GM18861 (cell line): ENCODE data around the gene TMCC2.
A peak's percentile ranks its signal among the peaks of the same experiment; 100 is the strongest.
"Not testable (repeated sequence)": the region's sequence is repeated elsewhere in the genome, so short reads cannot be mapped to it uniquely, and the experiment has no call there.

Source experiments
- ATAC-seq: cut with Tn5 transposase; IDR thresholded peaks from one replicate; pipeline ENCODE4 v1.9.1; 2021; ENCODE audit not compliant: unreplicated experiment

Gene TMCC2

DNA sequence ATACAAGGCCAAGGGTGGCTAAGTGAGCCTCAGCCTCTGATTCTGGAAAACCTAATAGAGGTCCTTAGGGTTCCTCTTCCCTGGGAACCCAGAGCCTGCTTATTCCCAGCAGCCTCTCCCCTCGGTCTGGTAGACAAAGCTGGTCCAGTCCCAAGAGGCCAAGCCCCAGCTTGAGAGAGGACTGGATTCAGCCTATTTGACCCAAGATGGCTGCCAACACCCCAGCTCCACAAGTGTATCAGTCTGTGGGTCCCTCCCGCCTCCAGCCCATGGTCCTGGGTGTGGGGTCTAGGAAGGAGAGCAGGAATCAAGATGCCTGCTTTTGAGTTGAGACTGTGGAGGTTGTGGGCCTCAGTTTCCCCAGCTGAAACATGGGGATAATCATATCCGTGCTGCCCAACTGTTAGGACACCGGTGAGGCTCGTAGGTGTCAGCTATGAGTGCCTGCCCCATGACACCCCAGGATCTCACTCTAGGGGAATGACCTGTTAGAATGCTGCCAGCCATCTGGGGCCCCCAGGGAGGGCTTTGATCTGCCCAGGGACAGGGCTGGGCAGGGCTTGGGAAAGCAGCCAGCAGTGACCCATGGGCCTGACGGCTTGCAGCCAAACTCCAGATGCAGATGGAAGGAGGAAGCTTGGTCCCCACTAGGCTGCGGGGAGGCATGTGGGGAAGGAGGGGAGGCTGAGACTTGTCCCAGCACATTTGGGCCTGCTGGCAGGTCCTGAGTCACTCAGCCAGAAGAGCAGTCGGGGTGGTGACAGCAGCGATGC lies 48.4 kb downstream of the TMCC2 start:
- ATAC-seq, result no peak

- ATAC-seq, result no peak
These were observed 48.9 kb downstream of the TMCC2 start for GRCh38 chr1:205276689-205277065.

DNA sequence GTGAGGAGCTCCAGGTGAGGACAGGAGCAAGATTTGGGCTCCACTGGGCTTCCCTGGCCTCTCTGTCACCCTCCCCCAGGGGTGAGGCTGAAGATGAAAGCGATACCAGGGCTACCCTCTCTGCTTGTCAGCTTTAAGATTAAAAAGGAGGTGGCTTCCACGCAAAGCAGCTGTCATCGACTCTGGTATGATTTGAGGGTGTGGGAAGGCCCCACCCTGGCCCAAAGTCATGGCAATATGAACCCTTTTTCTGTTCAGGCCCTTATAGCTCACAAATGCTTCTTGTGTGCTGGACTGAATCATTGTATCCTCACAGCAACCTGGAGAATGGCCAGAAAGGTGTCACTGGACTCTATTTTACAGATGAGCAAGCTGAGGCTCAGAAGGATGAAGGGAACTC lies 52.2 kb downstream of the TMCC2 start:
- no peak for ATAC-seq

DNA sequence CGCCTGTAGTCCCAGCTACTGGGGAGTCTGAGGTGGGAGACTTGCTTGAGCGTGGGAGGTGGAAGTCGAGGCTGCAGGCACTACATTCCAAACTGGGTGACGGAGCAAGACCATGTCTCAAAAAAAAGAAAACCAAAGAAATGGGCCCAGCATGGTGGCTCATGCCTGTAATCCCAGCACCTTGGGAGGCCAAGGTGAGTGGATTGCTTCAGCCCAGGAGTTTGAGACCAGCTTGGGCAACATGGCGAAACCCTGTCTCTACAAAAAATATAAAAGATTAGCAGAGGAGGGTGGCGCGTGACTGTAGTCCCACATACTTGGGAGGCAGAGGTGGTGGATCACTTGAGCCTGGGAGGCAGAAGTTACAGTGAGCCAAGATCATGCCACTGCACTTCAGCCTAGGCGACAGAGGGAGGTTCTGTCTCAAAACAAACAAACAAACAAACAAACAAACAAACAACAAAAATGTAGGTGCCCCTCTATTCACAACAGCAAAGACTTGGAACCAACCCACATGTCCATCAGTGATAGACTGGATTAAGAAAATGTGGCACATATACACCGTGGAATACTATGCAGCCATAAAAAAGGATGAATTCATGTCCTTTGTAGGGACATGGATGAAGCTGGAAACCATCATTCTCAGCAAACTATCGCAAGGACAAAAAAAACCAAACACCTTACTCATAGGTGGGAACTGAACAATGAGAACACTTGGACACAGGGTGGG lies 53.1 kb downstream of the TMCC2 start:
- not testable (repeated sequence) for ATAC-seq

GRCh38 chr1:205283270-205284147 lies 55.8 kb downstream of the TMCC2 start:
- ATAC-seq, result no peak

DNA sequence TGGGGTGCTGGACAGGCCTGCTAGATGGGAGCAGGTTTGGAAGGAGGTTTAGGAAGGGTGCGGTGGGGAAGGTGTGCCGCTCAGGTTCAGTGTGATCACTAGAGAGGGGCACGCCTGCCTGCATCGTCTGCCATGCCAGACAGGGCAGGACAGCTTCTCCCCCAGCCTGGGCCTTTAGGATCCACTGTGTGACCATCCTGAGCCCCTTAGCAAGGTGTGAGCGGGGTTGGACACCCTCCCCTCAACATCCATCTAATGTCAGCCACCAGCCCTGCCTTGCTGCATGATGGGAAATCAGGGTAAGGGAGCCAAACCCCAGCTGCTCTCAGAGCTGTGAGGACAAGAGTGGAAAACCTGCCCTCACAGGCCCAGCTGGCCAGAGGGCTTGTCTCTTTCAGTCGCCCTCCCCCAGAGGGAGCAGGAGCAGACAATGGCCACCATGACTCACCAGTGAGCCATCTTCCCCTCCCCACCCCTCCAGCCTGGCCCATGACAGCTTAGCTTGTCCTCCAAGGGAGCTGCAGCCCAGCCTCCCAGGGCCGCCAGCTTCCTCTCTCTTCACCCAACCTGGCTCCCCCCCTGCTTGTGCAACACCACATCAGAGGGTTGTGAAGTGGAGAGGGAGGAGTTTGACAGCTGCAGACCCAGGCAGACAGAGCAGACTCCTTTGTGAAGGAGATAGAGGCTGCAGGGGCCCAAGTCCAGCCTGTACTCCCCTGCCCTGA lies 56.8 kb downstream of the TMCC2 start:
- ATAC-seq, result no peak

DNA sequence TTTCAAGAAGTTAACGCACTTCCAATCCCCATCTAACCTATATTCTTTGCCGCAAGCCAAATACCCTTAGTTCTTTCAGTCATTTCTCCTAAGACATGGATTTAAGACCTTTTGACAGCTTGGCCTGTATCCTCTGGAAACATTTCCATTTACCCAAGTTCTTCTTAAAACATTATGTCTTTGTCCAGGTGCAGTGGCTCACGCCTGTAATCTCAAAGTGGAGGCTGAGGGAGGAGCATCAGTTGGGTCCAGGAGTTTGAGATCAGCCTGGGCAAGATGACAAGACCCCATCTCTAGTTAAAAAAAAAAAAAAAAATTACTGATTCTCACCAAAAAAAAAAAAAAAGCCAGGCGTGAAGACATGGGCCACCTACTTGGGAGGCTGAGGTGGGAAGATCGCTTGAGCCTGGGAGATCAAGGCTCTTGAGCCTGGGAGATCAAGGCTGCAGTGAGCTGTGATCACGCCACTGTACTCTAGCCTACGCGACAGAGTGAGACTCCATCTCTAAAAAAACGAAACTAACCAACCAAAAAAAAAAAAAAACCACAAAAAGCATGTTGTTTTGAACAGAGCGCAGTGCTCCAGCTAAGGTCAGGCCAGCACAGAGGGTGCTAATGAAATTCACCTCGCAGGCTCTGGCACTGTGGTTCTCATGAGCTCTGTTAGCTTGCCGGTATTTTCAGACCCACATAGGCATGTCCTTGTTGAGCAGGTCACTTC lies 57.8 kb downstream of the TMCC2 start:
- ATAC-seq, result peak; percentile 38

GRCh38 chr1:205286335-205286950 lies 58.7 kb downstream of the TMCC2 start:
- peak; percentile 25 for ATAC-seq

- ATAC-seq, result no peak
These were observed 59.3 kb downstream of the TMCC2 start for GRCh38 chr1:205287076-205287475.

DNA sequence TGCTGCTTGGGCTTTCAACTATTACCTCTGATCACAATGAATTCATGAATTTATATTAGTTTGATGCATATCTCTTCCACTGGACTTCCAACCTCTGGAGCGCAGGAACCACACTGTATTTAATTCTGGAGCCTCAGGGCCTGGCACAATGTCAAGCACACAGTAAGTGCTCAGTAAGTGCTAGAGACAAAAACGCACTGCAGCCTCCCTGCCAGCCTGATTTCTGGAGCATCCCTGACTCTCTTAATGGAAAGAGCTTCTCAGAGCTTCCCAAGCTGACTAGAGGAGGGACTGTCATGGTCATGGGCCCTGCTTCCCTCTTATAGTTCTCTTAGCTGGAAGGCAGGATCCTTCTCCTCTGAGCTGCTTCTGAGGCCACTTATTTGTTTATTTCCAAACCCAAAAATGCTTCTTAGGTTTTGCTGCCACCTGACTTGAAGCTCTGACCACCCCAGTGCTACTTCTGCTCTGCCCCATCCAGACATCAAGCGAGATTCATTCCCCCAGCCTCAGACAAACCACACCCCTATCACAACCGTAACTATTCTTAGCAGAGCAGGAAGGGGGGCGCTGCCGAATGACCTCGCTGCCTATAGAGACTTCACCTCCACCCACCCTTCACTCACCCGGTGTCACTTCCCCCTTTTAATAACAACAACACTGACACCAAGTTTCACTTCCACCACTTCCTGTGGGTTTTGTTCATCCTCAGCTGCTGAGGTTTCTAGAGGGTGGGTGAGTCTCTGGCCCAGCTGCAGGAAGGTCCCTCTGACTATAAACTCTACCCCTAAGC lies 60.2 kb downstream of the TMCC2 start:
- ATAC-seq, result peak; percentile 72

DNA sequence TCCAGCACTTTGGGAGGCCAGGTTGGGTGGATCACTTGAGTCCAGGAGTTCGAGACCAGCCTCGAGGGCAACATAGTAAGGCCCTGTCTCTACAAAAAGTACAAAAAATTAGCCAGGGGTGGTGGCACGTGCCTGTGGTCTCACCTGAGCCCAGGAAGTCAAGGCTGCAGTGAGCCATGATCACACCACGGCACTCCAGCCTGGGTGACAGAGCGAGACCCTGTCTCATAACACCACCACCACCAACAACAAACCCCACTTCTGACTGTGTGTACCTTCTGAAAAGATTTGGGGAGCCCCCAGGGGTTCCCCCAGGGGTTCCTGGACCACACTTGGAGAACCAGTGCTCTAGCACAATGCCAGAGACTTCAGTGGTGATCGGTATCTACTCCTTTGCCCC lies 63.9 kb downstream of the TMCC2 start:
- no peak for ATAC-seq

GRCh38 chr1:205293350-205294074 lies 65.8 kb downstream of the TMCC2 start:
- ATAC-seq, result no peak

- no peak for ATAC-seq
These were observed 66.6 kb downstream of the TMCC2 start for GRCh38 chr1:205294175-205294917.

DNA sequence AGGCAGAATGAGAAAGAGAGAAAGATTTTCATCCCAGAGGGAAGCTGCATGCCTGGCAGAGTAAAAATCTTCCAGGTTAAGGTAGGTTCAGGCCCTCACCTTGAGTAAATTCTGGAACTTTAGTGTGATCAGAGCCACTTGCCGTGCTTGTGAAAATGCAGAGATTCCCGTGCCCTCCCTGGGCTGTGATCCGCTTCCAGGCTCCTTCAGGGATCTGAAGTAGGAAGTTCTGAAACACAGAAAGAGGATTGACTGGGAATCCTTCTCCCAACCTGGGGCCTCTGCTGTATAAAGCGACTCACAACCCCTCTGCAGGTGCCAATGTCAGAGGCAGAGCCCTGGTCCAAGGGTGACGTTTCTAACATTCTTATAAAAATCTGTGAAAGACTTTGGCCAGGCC lies 67.2 kb downstream of the TMCC2 start:
- no peak for ATAC-seq

- no peak for ATAC-seq
These were observed 68.4 kb downstream of the TMCC2 start for GRCh38 chr1:205296154-205296553.

- ATAC-seq, result not testable (repeated sequence)
These were observed 69.9 kb downstream of the TMCC2 start for GRCh38 chr1:205297546-205298177.
